ENCODE measurements around the gene TMEM259. TPM values are rescaled to one million over a fixed set of nuclear protein-coding genes. Genes with fewer than 3 reads are reported as not detected.

The TMEM259 gene
- total RNA-seq, 2 donors from 2014 or later, result 183 to 267 TPM

DNA sequence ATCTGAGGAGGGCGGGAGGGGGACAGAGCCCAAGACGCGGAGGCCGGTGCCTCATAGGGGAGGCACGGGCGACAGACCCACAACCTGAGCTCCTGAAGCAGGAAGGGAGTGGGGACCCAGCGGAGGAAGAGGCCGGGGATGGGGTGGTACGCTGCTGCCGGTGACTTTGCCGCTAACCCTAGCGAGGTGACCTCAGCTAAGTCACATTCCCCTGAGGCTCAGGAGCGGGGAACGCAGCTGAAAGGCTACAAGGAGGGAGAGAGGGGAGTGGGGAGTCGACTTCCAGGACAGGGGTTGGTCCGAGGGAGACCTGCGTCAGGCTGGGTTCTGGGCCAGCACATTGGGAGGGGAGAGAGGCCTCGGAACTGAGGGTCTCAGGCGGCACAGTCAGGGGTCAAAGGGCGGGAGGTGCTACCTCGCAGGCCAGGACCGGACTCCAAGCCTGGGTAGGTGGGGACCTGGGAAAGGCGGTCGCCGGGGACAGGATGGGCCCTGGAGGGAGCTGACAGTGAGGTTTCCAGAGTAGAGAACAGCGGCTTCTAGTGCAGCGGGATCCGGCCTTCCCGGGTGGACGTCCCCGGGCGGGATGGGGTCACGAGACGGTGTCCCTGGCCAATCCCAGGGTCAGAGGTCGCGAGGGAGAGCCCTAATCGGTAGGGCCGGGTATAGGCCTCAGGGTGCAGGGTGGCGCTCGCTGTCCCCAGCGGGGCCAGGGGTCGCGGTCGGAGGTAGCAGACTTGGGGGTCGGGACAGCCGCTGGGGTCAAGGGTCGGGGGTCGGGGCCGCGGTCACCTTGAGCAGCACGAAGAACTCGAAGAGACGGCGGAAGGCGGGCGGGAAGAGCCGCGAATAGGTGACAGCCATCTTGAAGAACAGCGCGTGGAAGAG is 699 bp downstream of the TMEM259 start:
- no peak for DNase-seq (ENCODE audit: low spot score)
- peaks cover 55 to 65% of the 10 kb centered on the region in 2 donors for H3K4me1 ChIP-seq (ENCODE audit: control insufficient read depth in 1 of 2, low read depth in 2 of 2)
- TF ChIP-seq, protein P1, sequence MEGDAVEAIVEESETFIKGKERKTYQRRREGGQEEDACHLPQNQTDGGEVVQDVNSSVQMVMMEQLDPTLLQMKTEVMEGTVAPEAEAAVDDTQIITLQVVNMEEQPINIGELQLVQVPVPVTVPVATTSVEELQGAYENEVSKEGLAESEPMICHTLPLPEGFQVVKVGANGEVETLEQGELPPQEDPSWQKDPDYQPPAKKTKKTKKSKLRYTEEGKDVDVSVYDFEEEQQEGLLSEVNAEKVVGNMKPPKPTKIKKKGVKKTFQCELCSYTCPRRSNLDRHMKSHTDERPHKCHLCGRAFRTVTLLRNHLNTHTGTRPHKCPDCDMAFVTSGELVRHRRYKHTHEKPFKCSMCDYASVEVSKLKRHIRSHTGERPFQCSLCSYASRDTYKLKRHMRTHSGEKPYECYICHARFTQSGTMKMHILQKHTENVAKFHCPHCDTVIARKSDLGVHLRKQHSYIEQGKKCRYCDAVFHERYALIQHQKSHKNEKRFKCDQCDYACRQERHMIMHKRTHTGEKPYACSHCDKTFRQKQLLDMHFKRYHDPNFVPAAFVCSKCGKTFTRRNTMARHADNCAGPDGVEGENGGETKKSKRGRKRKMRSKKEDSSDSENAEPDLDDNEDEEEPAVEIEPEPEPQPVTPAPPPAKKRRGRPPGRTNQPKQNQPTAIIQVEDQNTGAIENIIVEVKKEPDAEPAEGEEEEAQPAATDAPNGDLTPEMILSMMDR (IDR thresholded peaks at IDR 0.05), result no peak
- H3K4me3 ChIP-seq, result peak overlapping the region; percentile 84
- ATAC-seq (ENCODE audit: insufficient number of reproducible peaks, low FRiP score, low read depth), result no peak
- peak overlapping the region; percentile 95 to 99 for H3K27ac ChIP-seq
- H3K27me3 ChIP-seq (replicated peaks; ENCODE audit: insufficient read depth), result no peaks in the 10 kb centered on the region
- no peaks in the 10 kb centered on the region for H3K9me3 ChIP-seq
- no peaks in the 10 kb centered on the region for H3K36me3 ChIP-seq

DNA sequence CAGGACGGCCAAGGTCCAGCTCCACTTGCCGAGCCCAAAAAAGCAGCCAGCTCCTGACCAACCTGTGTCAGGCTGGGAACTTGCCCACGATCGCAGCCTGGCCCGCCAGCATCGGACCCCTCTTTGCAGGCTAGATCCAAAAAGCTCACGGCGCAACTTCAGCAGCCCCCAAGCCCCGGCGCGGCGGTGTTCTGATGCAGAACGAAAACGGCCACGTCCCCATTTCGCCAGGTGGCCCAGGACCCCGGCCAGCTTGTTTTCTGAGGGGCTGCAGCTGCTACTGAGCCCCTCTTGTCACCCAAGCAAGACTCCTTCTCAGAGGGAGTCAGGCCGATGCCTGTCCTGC is 1.3 kb downstream of the TMEM259 start:
- Histone ChIP-seq H3K9me3 (no peaks in the 10 kb centered on the region), H3K27me3 (replicated peaks; ENCODE audit: insufficient read depth) (no peaks in the 10 kb centered on the region), H3K27ac (no peak overlapping the region), H3K4me3 (peak overlapping the region; percentile 84), H3K4me1 (ENCODE audit: control insufficient read depth in 1 of 2, low read depth in 2 of 2) (peaks cover 55 to 65% of the 10 kb centered on the region in 2 donors), H3K36me3 (peaks cover under 1% of the 10 kb centered on the region)
- no peak for ATAC-seq (ENCODE audit: insufficient number of reproducible peaks, low FRiP score, low read depth)
- TF ChIP-seq, protein P1 (IDR thresholded peaks at IDR 0.05), result no peak
- no peak for DNase-seq (ENCODE audit: low spot score)

DNA sequence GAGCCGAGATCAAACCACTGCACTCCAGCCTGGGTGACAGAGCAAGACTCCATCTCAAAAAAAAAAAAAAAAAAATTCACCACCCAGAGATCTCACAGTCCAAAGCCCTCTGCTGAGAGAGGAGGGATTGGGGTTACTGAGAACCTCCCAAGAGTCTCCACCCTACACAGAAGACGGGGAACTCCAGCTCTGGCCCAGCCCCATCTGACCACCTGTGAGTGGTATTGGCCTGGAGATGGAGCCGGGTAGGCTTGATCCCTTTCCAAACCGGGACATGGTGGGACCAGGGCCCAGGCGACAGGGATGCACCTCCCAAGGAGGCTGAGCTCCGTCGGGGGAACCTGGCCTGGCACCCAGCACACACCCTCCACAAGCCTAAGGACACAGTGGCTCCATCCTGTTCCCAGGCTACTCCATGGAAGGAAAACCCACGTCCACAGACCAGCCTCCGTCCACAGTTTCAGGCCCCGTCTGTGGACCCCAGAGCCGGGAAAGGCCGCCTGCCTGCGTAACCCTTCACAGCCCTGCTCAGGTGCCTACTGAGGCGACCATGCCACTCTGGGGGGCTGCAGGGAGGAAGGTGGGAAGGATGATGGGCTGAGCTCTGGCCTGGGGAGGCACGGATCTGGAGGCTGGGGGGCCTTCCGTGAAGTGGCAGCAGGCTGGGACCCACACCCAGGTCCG is 1.8 kb downstream of the TMEM259 start:
- Histone ChIP-seq H3K4me1 (ENCODE audit: control insufficient read depth in 1 of 2, low read depth in 2 of 2) (peaks cover 55 to 65% of the 10 kb centered on the region in 2 donors), H3K27me3 (replicated peaks; ENCODE audit: insufficient read depth) (no peaks in the 10 kb centered on the region), H3K36me3 (peaks cover 5% of the 10 kb centered on the region), H3K4me3 (peak overlapping the region; percentile 84), H3K27ac (no peak overlapping the region), H3K9me3 (no peaks in the 10 kb centered on the region)
- ATAC-seq (ENCODE audit: insufficient number of reproducible peaks, low FRiP score, low read depth), result no peak
- TF ChIP-seq, protein P1 (IDR thresholded peaks at IDR 0.05), result no peak
- DNase-seq (ENCODE audit: low spot score), result no peak

DNA sequence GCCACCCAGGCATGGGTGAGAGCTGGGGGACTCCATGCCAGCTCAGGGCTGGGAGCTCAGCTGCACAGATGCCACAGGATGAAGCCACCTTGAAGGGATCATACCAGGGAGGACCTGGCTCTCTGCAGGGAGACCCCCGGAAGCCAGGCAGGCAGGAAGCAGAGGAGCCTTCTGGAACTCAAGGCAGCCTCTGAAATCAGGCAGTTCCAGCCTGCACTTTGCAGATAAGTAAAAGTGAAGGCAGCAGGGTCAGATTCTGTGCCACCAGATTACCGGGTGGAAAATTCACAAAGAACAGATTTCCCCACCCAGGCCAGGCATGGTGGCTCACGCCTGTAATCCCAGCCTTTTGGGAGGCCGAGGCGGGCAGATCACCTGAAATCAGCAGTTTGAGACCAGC is 2.5 kb downstream of the TMEM259 start:
- DNase-seq (ENCODE audit: low spot score) (no peak), ATAC-seq (ENCODE audit: insufficient number of reproducible peaks, low FRiP score, low read depth) (no peak)
- Histone ChIP-seq H3K4me3 (no peak overlapping the region), H3K36me3 (peaks cover 12% of the 10 kb centered on the region), H3K27ac (no peak overlapping the region), H3K4me1 (ENCODE audit: control insufficient read depth in 1 of 2, low read depth in 2 of 2) (peaks cover 52 to 65% of the 10 kb centered on the region in 2 donors), H3K27me3 (replicated peaks; ENCODE audit: insufficient read depth) (no peaks in the 10 kb centered on the region), H3K9me3 (no peaks in the 10 kb centered on the region)
- TF ChIP-seq, protein P1 (IDR thresholded peaks at IDR 0.05), result no peak

DNA sequence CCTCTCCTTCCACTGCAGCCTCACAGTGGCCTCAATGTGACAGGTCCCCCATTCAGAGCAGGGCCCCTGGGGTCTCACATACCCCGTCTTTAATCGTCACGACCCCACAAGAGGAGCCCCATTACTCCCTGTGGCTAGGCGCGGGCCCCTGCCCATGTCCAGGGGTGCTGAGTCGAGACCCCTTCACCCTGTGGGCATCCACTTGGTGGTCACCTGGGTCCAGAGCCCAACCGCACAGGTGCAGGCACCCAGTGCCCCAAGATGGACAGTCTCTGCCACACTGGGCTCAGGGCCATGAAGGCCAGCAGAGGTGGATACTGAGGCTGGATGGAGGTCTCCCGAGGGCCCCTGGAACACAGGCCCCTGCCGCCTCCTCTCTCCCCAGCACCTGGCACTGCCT is 3.0 kb downstream of the TMEM259 start:
- peak overlapping the region; percentile 38 for H3K4me3 ChIP-seq
- DNase-seq (ENCODE audit: low spot score) (no peak), ATAC-seq (ENCODE audit: insufficient number of reproducible peaks, low FRiP score, low read depth) (no peak)
- peaks cover 16% of the 10 kb centered on the region for H3K36me3 ChIP-seq
- H3K4me1 ChIP-seq (ENCODE audit: control insufficient read depth in 1 of 2, low read depth in 2 of 2), result peaks cover 48 to 60% of the 10 kb centered on the region in 2 donors
- no peak overlapping the region for H3K27ac ChIP-seq
- no peaks in the 10 kb centered on the region for H3K27me3 ChIP-seq (replicated peaks; ENCODE audit: insufficient read depth)
- H3K9me3 ChIP-seq, result no peaks in the 10 kb centered on the region
- TF ChIP-seq, protein P1 (IDR thresholded peaks at IDR 0.05), result no peak

All from thoracic aorta (tissue), 2 donors.